Amniotic stem cell (primary cell): ENCODE data around the gene MYZAP.

Experiments used
- DNase-seq: peaks from one replicate; lab custom pipeline; 2025; lab: John Stamatoyannopoulos, UW

Gene MYZAP

DNA sequence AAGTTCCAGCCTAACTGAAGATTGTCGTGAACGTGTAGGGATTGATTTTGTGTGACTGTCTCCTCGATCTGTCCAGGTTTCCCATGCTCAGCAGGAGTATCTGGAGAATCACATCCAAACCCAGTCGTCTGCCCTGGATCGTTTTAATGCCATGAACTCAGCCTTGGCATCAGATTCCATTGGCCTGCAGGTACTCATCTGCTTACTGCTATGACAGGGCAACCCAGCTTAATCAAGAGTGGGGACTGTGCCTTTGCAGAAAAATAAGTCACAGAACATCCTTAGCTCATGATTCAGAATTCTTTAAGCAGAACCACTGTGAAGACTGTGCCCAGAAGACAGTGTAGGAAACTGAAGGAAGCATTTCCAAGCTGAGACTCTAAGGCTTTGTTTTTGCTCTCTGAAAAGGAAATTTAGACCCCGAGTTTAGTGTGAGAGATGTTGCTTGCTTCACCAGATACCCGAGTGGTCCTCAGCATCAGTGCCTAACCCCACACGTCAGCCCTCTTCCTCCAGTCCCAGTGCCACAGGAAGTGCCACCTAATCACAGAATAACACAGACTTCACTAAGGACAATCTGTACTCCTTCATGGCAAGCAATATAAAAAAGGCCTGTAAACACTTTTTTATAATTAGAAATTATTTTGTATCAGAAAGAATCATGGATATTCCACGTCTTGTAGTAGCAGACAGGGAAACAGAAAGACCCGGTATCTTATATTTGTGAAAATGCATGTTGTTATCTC, 34.2 kb downstream of the MYZAP start:
- DNase-seq: no peak

GRCh38 chr15:57626713-57627440, 35.2 kb downstream of the MYZAP start:
- no peak for DNase-seq

DNA sequence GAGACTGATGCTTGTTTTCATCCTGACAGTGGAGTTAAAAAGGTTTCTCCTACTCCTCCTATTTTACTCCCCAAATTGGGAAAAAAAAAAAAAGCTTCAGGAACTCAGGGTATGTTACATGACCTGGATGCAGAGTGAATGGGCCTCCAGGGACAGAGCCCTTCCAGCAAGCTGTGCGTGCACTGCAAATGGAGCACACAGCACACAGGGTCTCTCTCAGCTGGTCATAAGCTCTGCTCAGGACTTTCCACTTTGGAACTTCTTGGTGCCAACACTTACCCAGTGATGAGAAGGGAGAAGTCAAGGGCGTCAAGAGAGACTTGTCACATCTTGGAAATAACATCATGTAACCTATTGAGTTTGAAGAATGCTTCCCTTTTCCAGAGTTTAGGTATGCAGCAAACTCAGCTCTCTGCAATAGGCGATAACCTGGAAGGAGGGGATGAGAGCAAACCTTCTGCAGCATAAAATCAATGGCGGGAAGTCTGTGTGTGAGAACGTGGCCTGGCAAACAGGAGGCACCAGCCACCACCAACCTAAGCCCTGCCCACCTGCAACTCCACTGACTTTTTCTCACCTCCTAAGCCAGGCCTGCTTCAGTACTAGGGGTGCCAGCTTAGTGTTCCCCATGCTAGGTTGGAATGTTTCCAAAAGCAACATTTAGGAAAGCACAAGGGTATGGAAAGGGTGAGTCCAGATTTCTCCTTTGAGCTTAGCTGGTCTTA, 39.8 kb downstream of the MYZAP start:
- no peak for DNase-seq

DNA sequence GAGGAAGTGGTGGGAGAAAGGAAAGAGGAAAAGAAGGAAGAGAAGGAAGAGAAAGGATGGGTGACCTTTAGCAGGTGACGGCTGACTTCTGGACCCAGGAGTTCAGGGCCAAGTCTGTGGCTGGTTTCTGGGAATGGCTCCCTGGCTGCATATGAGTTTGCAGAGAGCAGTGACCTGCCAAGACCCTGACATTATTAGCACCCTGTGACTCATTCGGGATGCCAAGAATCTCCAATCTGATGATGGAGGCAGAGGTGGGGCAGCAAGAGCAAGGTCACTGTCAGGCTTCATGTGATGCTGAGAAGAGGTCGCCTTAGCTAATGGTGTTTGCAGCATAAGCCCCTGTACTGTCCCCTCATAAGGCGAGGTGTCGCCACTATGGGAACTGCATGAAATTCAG, 42.6 kb downstream of the MYZAP start:
- no peak for DNase-seq

DNA sequence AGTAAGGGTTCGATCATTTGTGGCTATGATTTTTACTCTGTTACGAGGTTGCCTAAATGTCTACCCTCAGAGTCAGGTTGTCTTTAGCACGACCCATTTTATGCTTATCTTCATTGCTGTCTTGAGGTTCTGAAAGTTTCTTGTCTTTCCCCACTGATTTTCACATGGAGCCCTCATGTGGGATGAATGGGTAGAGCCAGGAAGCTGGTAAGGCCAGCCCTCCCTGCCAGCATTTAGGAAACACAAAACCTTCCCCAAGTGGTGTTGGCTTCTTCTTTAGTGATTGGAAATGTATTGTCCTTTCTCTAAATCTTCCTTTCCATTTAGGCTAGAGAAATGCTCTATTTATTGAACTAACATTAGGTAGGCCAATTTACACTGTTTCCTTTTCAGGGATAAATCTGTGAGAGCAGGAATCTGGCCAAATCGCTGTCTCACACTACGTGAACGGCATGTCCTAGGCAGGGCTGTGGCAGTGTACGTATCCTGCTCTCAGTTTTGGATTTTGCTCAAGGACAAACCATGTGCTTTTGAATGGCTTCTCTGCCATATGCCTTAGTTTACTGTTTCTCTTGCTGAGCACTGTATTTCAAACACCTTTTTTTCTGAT, 43.7 kb downstream of the MYZAP start:
- DNase-seq: no peak

DNA sequence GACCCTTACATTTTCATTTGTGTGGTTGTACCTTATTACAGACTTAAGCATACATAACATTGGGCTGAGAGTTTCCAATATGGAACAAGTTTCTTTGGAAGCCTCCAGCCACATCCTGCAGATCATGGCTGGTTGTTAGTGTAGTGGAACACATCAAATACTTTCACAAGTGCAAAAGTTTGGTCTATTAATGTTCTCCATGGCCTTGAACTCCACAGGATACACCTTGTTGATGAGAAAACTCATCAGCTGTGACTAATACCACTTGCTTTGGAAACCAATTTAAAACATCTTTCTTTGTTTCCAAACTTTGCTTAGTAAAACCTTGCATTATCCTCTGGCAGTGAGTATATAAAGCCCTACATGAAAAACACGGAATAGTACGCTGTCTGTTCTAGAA, 46.1 kb downstream of the MYZAP start:
- no peak for DNase-seq

DNA sequence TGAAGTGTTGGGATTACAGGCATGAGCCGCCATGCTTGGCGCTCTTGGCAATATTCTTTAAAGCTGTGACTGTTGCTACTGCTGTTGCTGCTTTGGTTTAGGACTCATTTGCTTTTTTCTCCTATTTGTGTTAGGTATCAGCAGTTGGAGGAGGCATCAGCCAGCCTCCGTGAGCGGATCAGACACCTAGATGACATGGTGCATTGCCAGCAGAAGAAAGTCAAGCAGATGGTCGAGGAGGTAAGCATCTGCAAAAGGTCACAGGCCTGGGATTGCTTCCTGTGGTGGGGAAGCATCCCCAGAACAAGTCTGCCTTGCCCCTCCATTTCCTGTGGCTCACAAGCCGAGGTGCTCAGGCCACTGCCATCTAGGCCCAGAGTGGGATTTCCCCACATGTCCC, 47.6 kb downstream of the MYZAP start:
- no peak for DNase-seq

DNA sequence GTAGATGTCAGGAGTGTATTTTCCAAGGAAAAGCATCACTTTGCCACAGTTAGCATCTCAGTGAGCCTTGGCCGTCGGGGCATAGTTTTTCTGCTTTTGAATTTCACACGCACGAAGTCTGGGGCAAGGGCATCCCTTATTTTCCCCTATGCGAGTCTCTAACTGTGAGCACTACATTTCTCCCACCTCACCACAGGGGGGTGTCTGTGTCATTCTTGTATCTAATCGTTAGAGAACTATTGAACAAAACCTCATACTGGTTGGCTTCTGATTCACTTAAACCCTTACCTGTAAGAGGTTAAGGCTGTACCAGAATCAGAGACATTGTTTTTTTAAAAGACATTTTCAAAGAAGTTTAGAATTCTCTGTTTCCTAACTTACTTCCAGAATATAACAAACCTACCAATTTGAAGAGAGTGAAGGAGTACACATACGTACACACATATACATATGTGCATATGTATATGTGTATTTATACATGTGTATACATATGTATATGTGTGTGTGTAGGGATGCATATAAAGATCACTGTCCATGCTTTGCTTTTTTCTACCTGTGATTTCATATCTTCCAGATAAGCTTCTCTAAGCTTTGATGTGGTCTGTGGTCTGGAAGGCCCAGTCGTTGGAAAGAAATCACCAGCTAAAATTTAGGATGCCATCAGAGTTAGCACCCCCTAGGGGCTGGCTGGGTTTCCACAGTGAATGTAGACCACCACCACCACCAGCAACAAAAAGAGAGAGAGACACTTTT, 49.4 kb downstream of the MYZAP start:
- DNase-seq: no peak

- no peak for DNase-seq
Observed at GRCh38 chr15:57643826-57644225, 52.1 kb downstream of the MYZAP start.

GRCh38 chr15:57646087-57646486, 54.4 kb downstream of the MYZAP start:
- no peak for DNase-seq

GRCh38 chr15:57647071-57647790, 55.5 kb downstream of the MYZAP start:
- no peak for DNase-seq

- no peak for DNase-seq
Observed at GRCh38 chr15:57647791-57648130, 56.1 kb downstream of the MYZAP start.

DNA sequence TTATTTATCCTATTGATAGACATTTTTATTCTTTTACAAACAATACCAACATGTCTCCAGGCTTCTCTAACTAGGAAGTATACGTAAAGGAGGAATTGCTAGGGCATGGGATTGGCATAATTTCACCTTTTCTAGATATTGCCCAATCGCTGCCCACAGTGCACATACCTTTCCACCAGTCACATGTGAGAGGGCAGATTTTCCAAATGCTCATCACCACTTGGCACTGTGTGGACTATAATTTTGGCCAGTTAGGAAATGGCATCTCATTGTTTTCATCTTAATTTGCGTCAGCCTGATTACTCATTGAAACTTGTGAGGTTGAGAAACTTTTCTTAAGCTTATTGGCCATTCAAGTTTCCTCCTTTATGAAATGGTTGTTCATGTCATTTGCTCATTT, 57.4 kb downstream of the MYZAP start:
- no peak for DNase-seq

- no peak for DNase-seq
Observed at GRCh38 chr15:57651445-57651844, 59.7 kb downstream of the MYZAP start.

- DNase-seq: no peak
Observed at GRCh38 chr15:57652481-57652880, 60.8 kb downstream of the MYZAP start.

- DNase-seq: no peak
Observed at GRCh38 chr15:57654153-57654852, 62.6 kb downstream of the MYZAP start.

DNA sequence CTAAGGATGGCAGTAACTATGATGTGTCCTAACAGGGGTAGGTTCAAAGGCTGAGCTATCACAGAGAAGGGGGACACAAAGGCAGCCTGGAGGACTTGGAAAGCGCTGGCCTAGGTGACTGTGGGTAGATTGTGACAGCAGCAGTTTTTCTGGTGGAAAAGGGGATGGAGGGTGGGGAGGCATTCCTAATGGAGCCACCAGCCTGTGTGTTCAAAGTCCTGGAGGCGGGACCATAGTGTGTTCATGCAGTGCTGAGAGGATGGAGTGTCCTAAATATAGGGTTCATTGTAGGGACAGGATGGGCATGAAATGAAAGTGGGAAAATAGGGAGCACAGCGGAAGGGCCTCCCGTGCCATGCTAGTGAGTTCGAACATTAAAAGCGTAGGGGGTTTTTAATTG, 63.3 kb downstream of the MYZAP start:
- DNase-seq: no peak

GRCh38 chr15:57655809-57656208, 64.1 kb downstream of the MYZAP start:
- no peak for DNase-seq

DNA sequence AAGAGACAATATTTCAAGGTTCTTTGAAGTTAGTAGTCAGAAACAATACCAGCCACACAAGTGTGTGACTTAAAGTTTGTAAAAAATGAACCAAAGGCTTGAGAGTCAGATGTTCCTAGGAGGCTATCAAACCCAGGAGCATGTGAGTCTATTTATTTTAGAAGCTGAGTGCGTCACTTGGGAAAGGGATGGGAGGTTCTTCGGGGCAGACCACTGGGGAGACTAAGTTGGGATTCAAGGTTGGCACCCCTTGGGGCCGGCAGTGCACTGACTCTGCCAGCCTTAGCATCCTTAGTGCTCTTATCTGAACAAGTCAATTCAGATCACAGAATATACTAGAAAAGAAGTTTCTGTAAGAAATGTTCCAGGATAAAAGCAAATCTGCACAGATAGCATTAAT, 64.7 kb downstream of the MYZAP start:
- no peak for DNase-seq

DNA sequence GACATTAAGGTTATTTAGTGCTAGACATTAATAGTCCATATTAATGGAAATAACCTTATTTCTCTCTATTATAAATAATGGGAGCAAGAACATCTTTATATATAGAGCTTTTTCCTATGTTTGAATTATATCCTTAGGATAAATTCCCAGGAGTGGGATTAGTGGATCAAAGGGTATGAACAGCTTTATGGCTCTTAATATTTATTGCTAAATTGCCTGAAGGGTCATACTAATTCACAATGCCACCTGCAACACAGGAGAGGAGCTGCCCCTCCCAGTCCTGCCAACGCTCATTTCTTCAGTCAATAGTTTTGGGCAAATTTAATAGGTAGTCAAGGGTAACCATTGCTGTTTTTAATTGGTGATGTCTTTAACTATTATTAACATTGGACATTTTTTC, 65.9 kb downstream of the MYZAP start:
- DNase-seq: no peak
